ENCODE results near the gene TSPO2. TPM values are rescaled to one million over a fixed set of nuclear protein-coding genes. Genes with fewer than 3 reads are reported as not detected.
"Not testable (repeated sequence)": the region's sequence is repeated elsewhere in the genome, so short reads cannot be mapped to it uniquely, and the experiment has no call there.

TSPO2 gene
- total and polyA plus RNA-seq, 3 donors from 2014 or later: not detected

DNA sequence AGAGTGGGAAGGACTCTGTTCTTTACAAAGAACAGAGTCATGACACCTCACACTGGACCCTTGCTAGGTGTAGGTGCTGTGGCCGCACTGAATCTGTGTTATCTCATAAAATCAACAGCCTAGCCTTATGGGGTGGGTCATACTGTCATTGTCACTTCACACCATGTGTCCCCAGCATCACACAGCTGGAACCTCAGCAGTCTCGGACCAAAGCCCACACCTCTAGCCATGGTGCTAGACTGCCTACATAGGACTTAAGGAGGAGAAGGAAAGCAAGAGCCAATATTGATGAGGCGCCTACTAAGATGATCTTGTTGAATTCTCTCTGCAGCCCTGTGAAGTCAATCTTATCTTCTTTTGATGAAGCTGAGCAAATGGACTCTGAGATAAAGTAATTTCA, 34.3 kb upstream of the TSPO2 start:
- Histone ChIP-seq H3K9me3 (no peaks in the 10 kb centered on the region), H3K4me3 (no peak overlapping the region), H3K27ac (no peak overlapping the region), H3K4me1 (no peaks in the 10 kb centered on the region), H3K36me3 (ENCODE audit: low read depth, missing control alignments) (no peaks in the 10 kb centered on the region), H3K27me3 (no peaks in the 10 kb centered on the region)
- intact Hi-C loops (cut with DNase I; ENCODE audit: low total_unique reads): no loop called here
- TF ChIP-seq, protein P1, sequence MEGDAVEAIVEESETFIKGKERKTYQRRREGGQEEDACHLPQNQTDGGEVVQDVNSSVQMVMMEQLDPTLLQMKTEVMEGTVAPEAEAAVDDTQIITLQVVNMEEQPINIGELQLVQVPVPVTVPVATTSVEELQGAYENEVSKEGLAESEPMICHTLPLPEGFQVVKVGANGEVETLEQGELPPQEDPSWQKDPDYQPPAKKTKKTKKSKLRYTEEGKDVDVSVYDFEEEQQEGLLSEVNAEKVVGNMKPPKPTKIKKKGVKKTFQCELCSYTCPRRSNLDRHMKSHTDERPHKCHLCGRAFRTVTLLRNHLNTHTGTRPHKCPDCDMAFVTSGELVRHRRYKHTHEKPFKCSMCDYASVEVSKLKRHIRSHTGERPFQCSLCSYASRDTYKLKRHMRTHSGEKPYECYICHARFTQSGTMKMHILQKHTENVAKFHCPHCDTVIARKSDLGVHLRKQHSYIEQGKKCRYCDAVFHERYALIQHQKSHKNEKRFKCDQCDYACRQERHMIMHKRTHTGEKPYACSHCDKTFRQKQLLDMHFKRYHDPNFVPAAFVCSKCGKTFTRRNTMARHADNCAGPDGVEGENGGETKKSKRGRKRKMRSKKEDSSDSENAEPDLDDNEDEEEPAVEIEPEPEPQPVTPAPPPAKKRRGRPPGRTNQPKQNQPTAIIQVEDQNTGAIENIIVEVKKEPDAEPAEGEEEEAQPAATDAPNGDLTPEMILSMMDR (IDR thresholded peaks at IDR 0.05): no peak
- TF ChIP-seq POLR2A (IDR thresholded peaks at IDR 0.05): no peak
- DNase-seq: no peak
- 91 to 97% methylated on average over 3 of the region's 3 CpGs for WGBS, 2 donors

DNA sequence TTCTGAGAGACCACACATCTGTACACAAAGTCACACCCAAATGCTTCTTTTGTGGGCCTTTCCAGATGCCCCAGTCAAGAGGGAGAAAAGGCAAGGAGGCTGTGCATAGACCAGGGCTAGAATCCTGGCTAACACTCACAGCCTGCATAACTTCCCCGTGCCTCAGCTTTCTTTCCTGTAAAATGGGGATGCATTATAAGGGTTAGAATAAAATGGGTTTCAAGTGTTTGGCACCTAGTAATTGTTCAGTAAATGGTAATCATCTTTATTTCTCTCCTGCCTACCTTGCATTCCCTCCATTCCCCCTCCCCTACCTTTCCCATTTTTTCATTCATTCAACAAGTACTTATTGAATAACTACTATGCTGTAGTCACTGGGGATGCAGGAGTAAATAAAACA, 32.6 kb upstream of the TSPO2 start:
- intact Hi-C loops (cut with DNase I; ENCODE audit: low total_unique reads): no loop called here
- Histone ChIP-seq H3K4me3 (no peak overlapping the region), H3K4me1 (no peaks in the 10 kb centered on the region), H3K27ac (no peak overlapping the region), H3K9me3 (no peaks in the 10 kb centered on the region), H3K27me3 (no peaks in the 10 kb centered on the region), H3K36me3 (ENCODE audit: low read depth, missing control alignments) (no peaks in the 10 kb centered on the region)
- WGBS, 2 donors: 92 to 96% methylated on average over 1 of the region's 1 CpG
- TF ChIP-seq, protein P1 (IDR thresholded peaks at IDR 0.05): no peak
- no peak for TF ChIP-seq POLR2A (IDR thresholded peaks at IDR 0.05)
- no peak for DNase-seq

DNA sequence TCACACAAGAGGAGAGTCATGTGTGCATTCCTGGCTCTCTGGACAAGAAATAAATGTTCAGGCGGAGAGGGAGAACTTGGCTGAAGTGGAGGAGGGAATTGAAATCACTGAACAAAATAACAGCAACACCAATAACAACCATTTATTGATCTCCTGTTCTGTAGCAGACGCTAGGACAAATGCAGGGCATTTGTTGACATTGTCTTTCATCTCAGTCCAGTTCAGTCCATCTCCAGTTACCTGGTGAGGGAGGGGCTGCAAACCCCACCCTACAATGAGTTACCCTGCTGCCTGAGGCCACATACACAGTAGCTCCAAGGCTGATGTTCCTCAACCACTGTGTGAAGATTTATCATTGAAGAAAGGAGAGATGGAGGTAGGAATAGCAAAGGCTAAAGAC, 30.6 kb upstream of the TSPO2 start:
- no peak overlapping the region for H3K27ac ChIP-seq
- intact Hi-C loops (cut with DNase I; ENCODE audit: low total_unique reads): no loop called here
- H3K4me1 ChIP-seq: no peaks in the 10 kb centered on the region
- no peaks in the 10 kb centered on the region for H3K27me3 ChIP-seq
- DNase-seq: no peak
- no peak overlapping the region for H3K4me3 ChIP-seq
- no peaks in the 10 kb centered on the region for H3K9me3 ChIP-seq
- H3K36me3 ChIP-seq (ENCODE audit: low read depth, missing control alignments): no peaks in the 10 kb centered on the region
- 71 to 82% methylated on average over 2 of the region's 2 CpGs for WGBS, 2 donors
- TF ChIP-seq, protein P1 (IDR thresholded peaks at IDR 0.05): no peak
- no peak for TF ChIP-seq POLR2A (IDR thresholded peaks at IDR 0.05)

DNA sequence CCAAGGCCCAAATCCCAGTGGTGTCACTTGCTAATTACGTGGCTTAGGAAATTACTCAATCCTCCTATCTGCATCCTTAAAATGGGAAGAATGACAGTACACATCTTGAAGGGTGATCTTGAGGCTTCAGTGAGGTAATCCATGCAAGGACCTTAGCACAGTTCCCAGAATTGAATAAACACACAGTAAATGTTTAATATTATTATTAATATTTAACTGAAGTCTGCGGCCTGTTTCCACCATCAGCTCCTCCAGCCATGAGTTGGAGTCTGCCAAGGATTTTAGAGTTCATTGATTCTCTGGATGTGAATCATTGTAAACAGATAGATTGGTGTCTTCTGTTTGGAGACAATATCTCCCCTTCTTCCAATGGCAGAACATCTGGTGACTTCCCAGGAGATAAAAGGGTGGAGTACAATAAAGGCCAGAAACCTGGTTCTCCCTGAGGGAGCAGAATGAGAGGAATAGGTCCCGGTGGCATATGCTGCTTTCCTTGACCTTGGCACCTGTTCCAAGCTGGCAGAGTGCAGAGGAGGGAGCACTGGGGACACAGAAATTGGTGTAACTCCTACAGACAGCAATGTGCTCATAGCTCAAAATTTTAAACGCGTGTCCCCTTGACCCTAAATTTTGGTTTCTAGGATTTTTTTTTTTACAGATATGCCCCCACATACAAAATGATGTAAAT, 28.7 kb upstream of the TSPO2 start:
- WGBS, 2 donors: 84 to 91% methylated on average over 5 of the region's 5 CpGs
- no peak overlapping the region for H3K27ac ChIP-seq
- no peak for DNase-seq
- H3K27me3 ChIP-seq: no peaks in the 10 kb centered on the region
- TF ChIP-seq POLR2A (IDR thresholded peaks at IDR 0.05): no peak
- TF ChIP-seq, protein P1 (IDR thresholded peaks at IDR 0.05): no peak
- intact Hi-C loops (cut with DNase I; ENCODE audit: low total_unique reads): no loop called here
- no peaks in the 10 kb centered on the region for H3K4me1 ChIP-seq
- H3K4me3 ChIP-seq: no peak overlapping the region
- H3K36me3 ChIP-seq (ENCODE audit: low read depth, missing control alignments): no peaks in the 10 kb centered on the region
- H3K9me3 ChIP-seq: no peaks in the 10 kb centered on the region

DNA sequence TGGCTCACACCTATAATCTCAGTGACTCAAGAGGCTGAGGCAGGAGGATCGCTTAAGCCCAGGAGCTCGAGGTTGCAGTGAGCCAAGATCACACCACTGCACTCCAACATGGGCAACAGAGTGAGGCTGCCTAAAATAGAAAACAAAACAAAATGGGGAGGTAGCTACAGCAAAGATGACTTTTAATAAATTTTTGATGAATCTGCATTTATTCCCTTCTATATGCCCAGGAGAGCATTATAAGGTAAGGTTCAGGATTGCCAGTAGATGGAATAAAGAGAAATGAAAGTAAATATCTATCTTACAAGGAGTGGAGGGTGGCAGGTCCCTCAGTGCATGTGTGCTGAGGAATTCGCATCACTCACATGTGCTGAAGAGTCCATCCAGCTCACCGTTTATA, 27.5 kb upstream of the TSPO2 start:
- Histone ChIP-seq H3K27me3 (no peaks in the 10 kb centered on the region), H3K27ac (no peak overlapping the region), H3K9me3 (no peaks in the 10 kb centered on the region), H3K4me1 (no peaks in the 10 kb centered on the region), H3K4me3 (no peak overlapping the region), H3K36me3 (ENCODE audit: low read depth, missing control alignments) (no peaks in the 10 kb centered on the region)
- intact Hi-C loops (cut with DNase I; ENCODE audit: low total_unique reads): no loop called here
- no peak for TF ChIP-seq POLR2A (IDR thresholded peaks at IDR 0.05)
- TF ChIP-seq, protein P1 (IDR thresholded peaks at IDR 0.05): no peak
- DNase-seq: no peak
- WGBS, 2 donors: 93 to 96% methylated on average over 4 of the region's 4 CpGs

DNA sequence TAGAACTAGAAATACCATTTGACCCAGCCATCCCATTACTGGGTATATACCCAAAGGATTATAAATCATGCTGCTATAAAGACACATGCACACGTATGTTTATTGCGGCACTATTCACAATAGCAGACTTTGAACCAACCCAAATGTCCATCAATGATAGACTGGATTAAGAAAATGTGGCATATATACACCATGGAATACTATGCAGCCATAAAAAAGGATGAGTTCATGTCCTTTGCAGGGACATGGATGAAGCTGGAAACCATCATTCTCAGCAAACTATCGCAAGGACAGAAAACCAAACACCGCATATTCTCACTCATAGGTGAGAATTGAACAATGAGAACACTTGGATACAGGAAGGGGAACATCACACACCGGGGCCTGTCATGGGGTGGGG, 26.4 kb upstream of the TSPO2 start:
- H3K36me3 ChIP-seq (ENCODE audit: low read depth, missing control alignments); intact Hi-C loops (cut with DNase I; ENCODE audit: low total_unique reads); H3K4me1 ChIP-seq; DNase-seq; H3K27me3 ChIP-seq; H3K9me3 ChIP-seq; H3K27ac ChIP-seq; H3K4me3 ChIP-seq: not testable (repeated sequence)
- 96 to 97% methylated on average over 5 of the region's 5 CpGs for WGBS, 2 donors

All from testis (tissue), 3 donors.